Mucosa of stomach (tissue), 1 donor: ENCODE measurements around the gene MSX1.

ENCODE experiments used
- H3K27me3 ChIP-seq: one replicate; pipeline ENCODE4 v1.7.0; 2013; ENCODE audit warnings: mild to moderate bottlenecking, low read length; ENCODE audit not compliant: control insufficient read depth, insufficient read depth
- H3K36me3 ChIP-seq: one replicate; pipeline ENCODE4 v1.7.0; 2013; ENCODE audit warnings: low read length; ENCODE audit not compliant: control insufficient read depth, insufficient read depth
- H3K4me1 ChIP-seq: one replicate; pipeline ENCODE4 v1.7.0; 2013; ENCODE audit warnings: mild to moderate bottlenecking, low read length; ENCODE audit not compliant: control insufficient read depth, insufficient read depth
- H3K4me3 ChIP-seq: one replicate; pipeline ENCODE4 v1.7.0; 2013; ENCODE audit warnings: low read length
- H3K9ac ChIP-seq: one replicate; pipeline ENCODE4 v1.7.0; 2013; ENCODE audit warnings: mild to moderate bottlenecking, low read length, moderate library complexity
- H3K9me3 ChIP-seq: one replicate; pipeline ENCODE4 v1.7.0; 2013; ENCODE audit warnings: mild to moderate bottlenecking, low read length, moderate library complexity; ENCODE audit not compliant: control insufficient read depth
- donor health status: Pancreatic carcinoma.

Gene MSX1

DNA sequence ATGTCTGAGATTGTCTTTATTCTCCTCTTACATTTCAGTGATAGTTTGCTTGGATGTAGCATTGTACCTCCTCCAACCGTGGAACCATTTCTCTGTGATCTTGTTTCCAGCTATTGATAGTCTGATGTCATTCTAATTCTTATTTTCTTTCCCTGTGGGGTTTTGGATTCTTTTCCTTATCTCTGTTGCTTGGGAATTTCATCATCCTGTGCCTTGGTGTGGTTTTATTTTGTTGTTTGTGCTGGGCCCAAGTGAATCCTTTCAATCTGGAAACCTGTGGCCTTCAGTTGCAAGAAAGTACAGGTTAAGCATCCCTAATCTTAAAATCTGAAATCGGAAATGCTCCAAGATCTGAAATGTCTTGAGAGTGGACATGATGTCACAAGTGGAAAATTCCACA is 22.0 kb downstream of the MSX1 start:
- H3K4me1 ChIP-seq: no peaks in the 10 kb centered on the region
- H3K9me3 ChIP-seq: no peaks in the 10 kb centered on the region
- no peaks in the 10 kb centered on the region for H3K36me3 ChIP-seq
- H3K27me3 ChIP-seq: peaks cover 14% of the 10 kb centered on the region
- no peak overlapping the region for H3K9ac ChIP-seq
- no peak overlapping the region for H3K4me3 ChIP-seq

- H3K4me1 ChIP-seq: no peaks in the 10 kb centered on the region
- H3K9me3 ChIP-seq: no peaks in the 10 kb centered on the region
- H3K36me3 ChIP-seq: no peaks in the 10 kb centered on the region
- no peak overlapping the region for H3K9ac ChIP-seq
- peaks cover 7% of the 10 kb centered on the region for H3K27me3 ChIP-seq
- H3K4me3 ChIP-seq: no peak overlapping the region
These were observed 25.1 kb downstream of the MSX1 start for GRCh38 chr4:4884611-4885010.

DNA sequence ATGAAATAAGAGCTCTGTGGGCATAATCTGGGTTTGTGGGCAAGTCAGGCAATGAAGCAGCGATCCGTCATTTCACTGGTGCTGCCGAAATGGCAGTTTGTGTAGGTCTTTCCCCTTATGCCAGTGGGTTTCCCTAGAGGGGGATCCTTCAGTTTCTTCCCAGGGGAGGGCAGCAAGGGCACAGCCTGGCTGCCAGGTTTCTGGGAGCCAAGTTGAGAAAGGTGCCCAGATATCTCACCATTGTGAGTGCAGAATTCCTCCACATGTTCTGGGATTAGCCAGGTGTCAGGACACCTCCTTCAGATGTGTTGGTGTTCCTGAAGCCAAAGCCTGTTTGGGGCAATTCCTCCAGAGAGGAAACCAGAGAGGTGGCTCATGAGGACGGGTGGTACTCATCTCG is 28.0 kb downstream of the MSX1 start:
- H3K9ac ChIP-seq: no peak overlapping the region
- H3K9me3 ChIP-seq: no peaks in the 10 kb centered on the region
- H3K36me3 ChIP-seq: no peaks in the 10 kb centered on the region
- no peaks in the 10 kb centered on the region for H3K4me1 ChIP-seq
- peaks cover 7% of the 10 kb centered on the region for H3K27me3 ChIP-seq
- H3K4me3 ChIP-seq: no peak overlapping the region

DNA sequence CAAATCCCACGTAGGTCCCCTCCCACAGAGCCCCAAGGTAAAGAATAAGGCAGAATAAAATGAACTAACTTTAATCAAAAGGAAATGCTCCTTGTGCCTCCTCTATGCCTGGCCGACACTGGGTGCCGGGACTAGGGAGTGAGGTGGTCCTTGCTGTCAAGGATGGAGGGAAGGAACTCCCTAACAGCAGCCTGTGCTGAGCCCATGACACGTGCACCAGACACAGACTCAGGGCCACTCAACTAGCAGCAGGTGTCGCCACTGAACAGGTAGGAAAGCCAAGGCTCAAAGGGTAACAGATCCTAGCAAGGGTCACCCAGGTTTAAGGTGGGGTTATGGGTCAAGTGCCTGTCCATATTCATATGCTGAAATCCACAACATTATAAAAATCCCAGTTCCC is 29.2 kb downstream of the MSX1 start:
- Histone ChIP-seq H3K9me3 (no peaks in the 10 kb centered on the region), H3K27me3 (peaks cover 7% of the 10 kb centered on the region), H3K36me3 (no peaks in the 10 kb centered on the region), H3K4me3 (no peak overlapping the region), H3K9ac (no peak overlapping the region), H3K4me1 (no peaks in the 10 kb centered on the region)

DNA sequence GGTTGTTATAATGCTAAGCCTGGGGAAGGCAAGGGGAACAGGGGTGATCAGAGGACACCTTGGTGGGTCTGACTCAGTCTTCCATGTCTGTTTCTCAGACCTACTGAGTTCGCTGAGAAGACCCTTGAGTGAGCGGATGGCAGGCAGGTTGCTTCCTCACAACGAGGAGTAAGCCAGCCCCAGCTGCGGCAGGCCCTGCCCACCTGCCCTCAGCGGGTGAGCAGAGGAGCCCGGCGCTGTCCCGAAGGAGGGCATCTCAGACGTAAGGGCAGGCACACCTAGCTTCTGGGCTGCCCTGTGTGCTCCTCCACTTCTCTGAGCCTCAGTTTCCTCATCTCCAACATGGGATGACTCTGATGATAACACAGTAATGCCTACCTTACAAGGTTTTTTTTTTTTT is 30.3 kb downstream of the MSX1 start:
- Histone ChIP-seq H3K9me3 (no peaks in the 10 kb centered on the region), H3K4me1 (no peaks in the 10 kb centered on the region), H3K9ac (no peak overlapping the region), H3K4me3 (no peak overlapping the region), H3K36me3 (no peaks in the 10 kb centered on the region), H3K27me3 (peaks cover 7% of the 10 kb centered on the region)

- Histone ChIP-seq H3K4me1 (no peaks in the 10 kb centered on the region), H3K9ac (no peak overlapping the region), H3K9me3 (no peaks in the 10 kb centered on the region), H3K27me3 (peaks cover 7% of the 10 kb centered on the region), H3K36me3 (no peaks in the 10 kb centered on the region), H3K4me3 (no peak overlapping the region)
These were observed 31.2 kb downstream of the MSX1 start for GRCh38 chr4:4890574-4891255.

- H3K9me3 ChIP-seq: no peaks in the 10 kb centered on the region
- no peak overlapping the region for H3K4me3 ChIP-seq
- no peak overlapping the region for H3K9ac ChIP-seq
- no peaks in the 10 kb centered on the region for H3K27me3 ChIP-seq
- no peaks in the 10 kb centered on the region for H3K36me3 ChIP-seq
- H3K4me1 ChIP-seq: no peaks in the 10 kb centered on the region
These were observed 34.3 kb downstream of the MSX1 start for GRCh38 chr4:4893721-4894120.

GRCh38 chr4:4899202-4899925 is 39.9 kb downstream of the MSX1 start:
- H3K9ac ChIP-seq: no peak overlapping the region
- H3K27me3 ChIP-seq: no peaks in the 10 kb centered on the region
- H3K4me3 ChIP-seq: no peak overlapping the region
- H3K4me1 ChIP-seq: no peaks in the 10 kb centered on the region
- no peaks in the 10 kb centered on the region for H3K36me3 ChIP-seq
- no peaks in the 10 kb centered on the region for H3K9me3 ChIP-seq

DNA sequence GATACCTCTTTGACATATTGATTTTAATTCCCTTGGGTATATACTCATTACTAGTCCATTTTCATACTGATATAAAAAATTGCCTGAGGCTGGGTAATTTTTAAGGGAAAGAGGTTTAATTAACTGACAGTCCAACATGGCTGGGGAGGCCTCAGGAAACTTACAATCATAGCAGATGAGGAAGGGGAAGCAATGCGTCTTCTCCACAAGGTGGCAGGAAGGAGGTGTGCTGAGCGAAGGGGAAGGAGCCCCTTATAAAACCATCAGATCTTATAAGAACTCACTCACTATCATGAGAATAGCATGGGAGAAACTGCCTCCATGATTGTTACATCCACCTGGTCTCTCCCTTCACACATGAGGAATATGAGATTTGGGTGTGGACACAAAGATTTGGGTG is 42.4 kb downstream of the MSX1 start:
- Histone ChIP-seq H3K9me3 (no peaks in the 10 kb centered on the region), H3K4me3 (no peak overlapping the region), H3K27me3 (no peaks in the 10 kb centered on the region), H3K9ac (no peak overlapping the region), H3K36me3 (no peaks in the 10 kb centered on the region), H3K4me1 (no peaks in the 10 kb centered on the region)

DNA sequence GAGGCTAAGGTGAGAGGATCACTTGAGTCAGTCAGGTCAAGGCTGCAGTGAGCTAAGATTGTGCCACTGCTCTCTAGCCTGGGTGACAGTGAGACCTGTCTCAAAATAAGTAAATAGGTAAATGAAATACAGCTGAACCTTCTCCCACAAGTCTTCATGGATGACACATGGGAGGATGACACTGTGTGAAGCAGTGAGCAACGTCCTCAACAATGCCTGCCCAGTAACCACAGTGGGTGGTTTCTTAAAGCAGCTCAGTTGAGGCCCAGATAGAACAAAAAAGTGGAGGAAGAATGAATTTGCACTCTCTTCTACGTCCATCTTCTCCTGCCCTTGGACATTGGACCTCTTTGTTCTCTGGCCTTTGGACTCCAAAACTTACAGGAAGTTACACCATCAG is 52.7 kb downstream of the MSX1 start:
- H3K27me3 ChIP-seq: no peaks in the 10 kb centered on the region
- no peaks in the 10 kb centered on the region for H3K36me3 ChIP-seq
- H3K9me3 ChIP-seq: no peaks in the 10 kb centered on the region
- H3K4me3 ChIP-seq: no peak overlapping the region
- no peak overlapping the region for H3K9ac ChIP-seq
- H3K4me1 ChIP-seq: no peaks in the 10 kb centered on the region

- Histone ChIP-seq H3K9ac (no peak overlapping the region), H3K36me3 (no peaks in the 10 kb centered on the region), H3K4me3 (no peak overlapping the region), H3K27me3 (no peaks in the 10 kb centered on the region), H3K4me1 (no peaks in the 10 kb centered on the region), H3K9me3 (no peaks in the 10 kb centered on the region)
These were observed 53.7 kb downstream of the MSX1 start for GRCh38 chr4:4913147-4913561.
